Karpas-422 (cell line): Measurements from ENCODE around the gene PGAM2. TPM values are rescaled to one million over a fixed set of nuclear protein-coding genes. Genes with fewer than 3 reads are reported as not detected.

Experiments
- DNase-seq: peaks from one replicate; pipeline ENCODE4 v3.0.0-alpha.2; 2015
- H2AFZ ChIP-seq: fragments of 200-600 bp; sonication (generic); 2 replicates; pipeline ENCODE4 v1.6.1; 2014; ENCODE audit warnings: antibody characterized with exemption, low read length, mixed read lengths
- H3K27ac ChIP-seq: fragments of 200-600 bp; sonication (generic); 2 replicates; pipeline ENCODE4 v1.5.1; 2014; ENCODE audit warnings: mild to moderate bottlenecking, low read length, moderate library complexity
- H3K27me3 ChIP-seq: fragments of 200-600 bp; sonication (generic); 2 replicates; pipeline ENCODE4 v1.6.1; 2014; ENCODE audit warnings: low read length, mixed read lengths
- H3K36me3 ChIP-seq: fragments of 200-600 bp; sonication (generic); 2 replicates; pipeline ENCODE4 v1.6.1; 2014; ENCODE audit warnings: low read length, mixed read lengths; ENCODE audit not compliant: insufficient read depth
- H3K4me1 ChIP-seq: fragments of 200-600 bp; sonication (generic); 2 replicates; pipeline ENCODE4 v1.6.1; 2014; ENCODE audit warnings: mild to moderate bottlenecking, low read length, mixed read lengths
- H3K4me2 ChIP-seq: fragments of 200-600 bp; sonication (generic); 2 replicates; pipeline ENCODE4 v1.6.1; 2014; ENCODE audit warnings: low read length, low read depth, mild to moderate bottlenecking; ENCODE audit not compliant: poor library complexity, severe bottlenecking
- H3K4me3 ChIP-seq: fragments of 200-600 bp; sonication (generic); 2 replicates; pipeline ENCODE4 v1.5.1; 2014; ENCODE audit warnings: mild to moderate bottlenecking, antibody characterized with exemption, low read length, mixed read lengths
- H3K79me2 ChIP-seq: fragments of 200-600 bp; sonication (generic); 2 replicates; pipeline ENCODE4 v1.6.1; 2014; ENCODE audit warnings: mild to moderate bottlenecking, low read length, mixed read lengths
- H3K9ac ChIP-seq: fragments of 200-600 bp; sonication (generic); 2 replicates; pipeline ENCODE4 v1.6.0; 2014; ENCODE audit warnings: low read length
- H3K9me2 ChIP-seq: fragments of 200-600 bp; sonication (generic), shearing (Covaris generic); replicated peaks from 2 replicates; pipeline ENCODE4 v1.6.0; 2014; ENCODE audit warnings: mild to moderate bottlenecking, low read length, moderate library complexity; ENCODE audit not compliant: insufficient read depth
- H3K9me3 ChIP-seq: fragments of 300-700, 200-600 bp; sonication (generic); 2 replicates; pipeline ENCODE4 v1.6.1; 2014; ENCODE audit warnings: low read length, mixed read lengths
- H4K20me1 ChIP-seq: fragments of 200-600 bp; sonication (generic); 2 replicates; pipeline ENCODE4 v1.6.1; 2014; ENCODE audit warnings: mild to moderate bottlenecking, antibody characterized with exemption, low read length, low read depth; ENCODE audit not compliant: insufficient read depth
- total RNA-seq: library from RNA; depleted of rRNA; stranded (reverse); fragments of >200 nt; shearing (Covaris generic); gene quantifications from 2 replicates; pipeline ENCODE4 v1.2.3, GENCODE V29; 2014; ENCODE audit warnings: low replicate concordance

PGAM2 gene
- total RNA-seq, 1 experiment from 2014 or later, result not detected

DNA sequence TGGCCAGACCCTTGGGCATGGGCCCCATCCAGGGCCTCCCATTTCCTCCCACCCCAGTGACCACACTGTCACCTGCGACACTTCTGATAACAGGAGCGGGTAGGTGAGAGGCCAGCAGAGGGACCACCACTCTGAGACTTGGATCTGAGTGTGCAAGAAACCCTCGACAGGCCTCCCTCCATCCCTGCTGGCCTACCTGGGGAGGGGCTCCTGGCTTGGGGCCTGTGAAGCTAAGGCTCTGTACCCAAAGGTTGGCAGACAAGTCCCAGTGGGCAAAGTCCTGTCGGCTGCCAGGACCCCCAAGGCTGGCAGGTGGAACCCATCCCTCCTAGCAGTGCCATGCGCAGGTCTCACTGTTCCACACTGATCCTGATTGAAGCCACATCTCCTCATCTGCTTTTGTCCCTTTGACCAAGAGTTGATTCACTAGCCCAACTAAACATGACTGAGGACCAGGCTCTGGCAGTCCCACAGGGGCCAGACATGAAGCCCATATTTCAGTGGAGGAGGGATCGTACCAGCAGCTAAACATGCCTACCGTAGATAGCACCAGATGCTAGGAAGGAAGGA lies 1.2 kb upstream of the PGAM2 start:
- Histone ChIP-seq H3K27me3 (no peaks in the 10 kb centered on the region), H3K9me2 (no peaks in the 10 kb centered on the region), H2AFZ (no peak overlapping the region), H3K27ac (peak overlapping the region; percentile 30), H3K9ac (no peak overlapping the region), H3K4me2 (no peak overlapping the region), H3K36me3 (peaks cover 14% of the 10 kb centered on the region), H3K9me3 (no peaks in the 10 kb centered on the region), H3K4me3 (no peak overlapping the region), H3K79me2 (no peaks in the 10 kb centered on the region), H4K20me1 (no peaks in the 10 kb centered on the region), H3K4me1 (peaks cover 32% of the 10 kb centered on the region)
- DNase-seq, result peak; percentile 60

DNA sequence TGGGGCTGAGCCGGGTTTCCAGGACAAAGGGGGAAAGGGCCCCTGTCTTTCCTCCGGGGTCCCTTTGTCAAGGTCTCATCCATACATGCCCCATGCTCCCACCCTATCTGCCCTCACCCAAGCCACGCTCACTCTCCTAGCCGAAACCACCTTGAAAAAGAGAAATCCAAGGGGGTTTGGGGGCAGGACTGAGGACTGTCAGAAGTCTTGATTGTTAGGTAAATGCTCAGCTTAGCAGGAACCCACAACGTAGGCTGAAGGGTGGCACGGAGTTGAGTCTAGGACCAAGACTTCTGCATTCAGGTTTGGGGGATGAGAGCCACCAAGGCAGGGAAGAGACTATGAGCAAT lies 719 bp upstream of the PGAM2 start:
- H3K9me2 ChIP-seq, result no peaks in the 10 kb centered on the region
- H3K4me1 ChIP-seq, result peaks cover 27% of the 10 kb centered on the region
- H3K9ac ChIP-seq, result no peak overlapping the region
- DNase-seq, result peak; percentile 50
- no peaks in the 10 kb centered on the region for H4K20me1 ChIP-seq
- peaks cover 18% of the 10 kb centered on the region for H3K36me3 ChIP-seq
- peak overlapping the region; percentile 30 for H3K27ac ChIP-seq
- no peak overlapping the region for H2AFZ ChIP-seq
- H3K4me3 ChIP-seq, result no peak overlapping the region
- no peak overlapping the region for H3K4me2 ChIP-seq
- no peaks in the 10 kb centered on the region for H3K79me2 ChIP-seq
- H3K27me3 ChIP-seq, result no peaks in the 10 kb centered on the region
- H3K9me3 ChIP-seq, result no peaks in the 10 kb centered on the region

DNA sequence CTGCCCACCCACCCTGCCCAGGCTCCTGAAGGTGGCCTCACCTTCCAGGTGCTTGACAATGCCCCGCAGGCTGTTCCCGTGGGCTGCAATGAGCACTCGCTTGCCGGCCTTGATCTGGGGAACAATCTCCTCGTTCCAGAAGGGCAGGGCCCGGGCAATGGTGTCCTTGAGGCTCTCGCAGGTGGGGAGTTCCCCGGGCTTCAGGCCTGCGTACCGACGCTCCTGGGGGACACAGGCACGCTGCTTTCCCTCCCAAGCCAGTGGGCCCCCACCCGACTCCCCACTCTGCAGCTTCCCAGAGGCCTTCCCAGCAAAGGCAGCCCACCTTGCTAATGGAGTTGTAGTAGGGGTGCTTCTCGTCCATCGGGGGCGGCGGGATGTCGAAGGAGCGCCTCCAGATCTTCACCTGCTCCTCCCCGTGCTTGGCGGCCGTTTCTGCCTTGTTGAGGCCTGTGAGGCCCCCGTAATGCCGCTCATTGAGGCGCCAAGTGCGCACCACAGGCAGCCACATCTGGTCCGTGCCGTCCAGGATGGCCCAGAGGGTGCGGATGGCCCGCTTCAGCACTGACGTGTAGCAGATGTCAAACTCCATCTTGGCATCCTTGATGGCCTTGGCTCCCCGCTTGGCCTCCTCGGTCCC lies 456 bp downstream of the PGAM2 start:
- H4K20me1 ChIP-seq, result no peaks in the 10 kb centered on the region
- H3K4me1 ChIP-seq, result peaks cover 28% of the 10 kb centered on the region
- peak; percentile 57 for DNase-seq
- H3K9me2 ChIP-seq, result no peaks in the 10 kb centered on the region
- peak overlapping the region; percentile 30 for H3K27ac ChIP-seq
- no peaks in the 10 kb centered on the region for H3K9me3 ChIP-seq
- no peak overlapping the region for H2AFZ ChIP-seq
- H3K4me2 ChIP-seq, result no peak overlapping the region
- H3K79me2 ChIP-seq, result no peaks in the 10 kb centered on the region
- peaks cover 30% of the 10 kb centered on the region for H3K36me3 ChIP-seq
- peak overlapping the region; percentile 3; the same call in 1 of the 2 replicates for H3K9ac ChIP-seq
- H3K4me3 ChIP-seq, result no peak overlapping the region
- no peaks in the 10 kb centered on the region for H3K27me3 ChIP-seq

DNA sequence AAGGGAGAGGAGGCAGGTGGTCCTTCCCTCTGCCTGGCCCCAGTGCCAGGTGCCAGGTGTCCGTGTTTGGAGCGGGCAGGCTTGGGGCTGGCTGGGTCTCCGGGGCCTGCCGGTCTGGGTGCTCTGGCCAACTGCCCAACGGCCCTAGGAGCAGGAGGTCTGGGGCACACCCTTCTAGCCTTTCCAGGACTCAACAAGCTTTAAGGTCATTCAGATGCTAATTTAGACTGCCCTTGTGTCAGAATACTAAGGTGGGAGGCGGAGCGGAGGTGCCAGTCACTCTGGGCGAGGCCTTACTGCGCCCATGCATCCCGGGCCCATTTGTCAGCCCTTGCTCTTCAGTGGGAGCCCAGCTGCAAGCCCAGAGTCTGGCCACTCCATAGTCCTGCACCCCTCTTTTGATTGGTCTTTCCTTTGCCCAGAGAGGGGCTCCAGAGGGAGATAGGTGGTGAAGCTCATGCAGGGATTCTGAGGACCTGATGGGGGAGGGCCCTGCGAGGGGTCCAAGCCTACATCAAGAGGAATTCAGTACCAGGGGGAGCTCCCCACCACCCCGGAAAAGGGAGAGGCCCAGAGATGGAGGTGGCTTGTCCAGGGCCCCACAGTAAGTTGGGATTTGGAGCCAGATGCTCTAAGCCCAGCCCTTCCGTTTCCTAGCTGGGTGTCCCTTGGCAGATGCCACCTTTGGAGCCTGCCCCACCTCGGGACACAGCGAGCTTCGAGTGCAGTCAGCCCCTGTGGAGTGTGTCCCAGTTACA lies 1.3 kb downstream of the PGAM2 start:
- Histone ChIP-seq H3K4me2 (no peak overlapping the region), H2AFZ (no peak overlapping the region), H3K9ac (no peak overlapping the region), H3K36me3 (peaks cover 36% of the 10 kb centered on the region), H3K4me3 (no peak overlapping the region), H4K20me1 (no peaks in the 10 kb centered on the region), H3K9me2 (no peaks in the 10 kb centered on the region), H3K4me1 (peaks cover 36% of the 10 kb centered on the region), H3K9me3 (no peaks in the 10 kb centered on the region), H3K27me3 (no peaks in the 10 kb centered on the region), H3K27ac (peak overlapping the region; percentile 30), H3K79me2 (no peaks in the 10 kb centered on the region)
- peak; percentile 49 for DNase-seq

DNA sequence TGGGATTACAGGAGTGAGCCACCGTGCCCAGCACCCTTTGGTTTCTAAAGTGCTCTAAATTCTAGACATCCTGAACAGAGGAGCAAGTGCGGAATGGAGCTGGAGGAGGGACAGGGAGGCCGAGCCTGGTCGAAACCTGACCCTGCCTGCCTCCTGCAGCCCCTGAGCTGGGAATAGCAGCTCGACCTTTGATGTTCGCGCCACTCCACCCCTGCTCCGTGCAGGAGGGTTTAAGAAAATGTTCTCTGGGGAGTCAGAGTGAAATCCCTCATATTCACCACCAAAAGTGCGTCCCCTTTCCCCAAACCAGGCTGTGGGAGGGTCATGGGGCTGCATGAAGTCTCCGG lies 1.8 kb downstream of the PGAM2 start:
- no peak for DNase-seq
- Histone ChIP-seq H3K9ac (no peak overlapping the region), H3K4me1 (peaks cover 42% of the 10 kb centered on the region)

DNA sequence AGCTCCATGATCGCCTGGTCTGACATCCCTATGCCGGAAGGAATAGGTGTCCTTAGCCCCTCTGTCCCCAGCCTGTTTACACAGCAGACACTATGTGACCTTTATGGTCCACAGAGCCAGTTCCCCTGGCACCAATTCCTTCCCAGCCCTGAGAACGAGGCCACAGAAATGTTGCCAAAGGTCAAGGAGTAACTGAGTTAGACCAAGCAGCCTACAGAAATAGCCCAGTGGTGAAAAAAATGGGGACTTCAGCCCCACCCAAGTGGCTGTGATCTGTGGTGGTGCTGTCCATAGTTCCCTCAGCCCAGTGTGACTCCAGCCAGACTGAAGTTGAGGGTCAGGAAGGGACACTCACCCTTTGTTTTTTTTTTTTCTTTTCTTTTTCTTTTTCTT lies 2.5 kb downstream of the PGAM2 start:
- peak; percentile 40 for DNase-seq
- H3K36me3 ChIP-seq, result peaks cover 38% of the 10 kb centered on the region
- no peak overlapping the region for H3K4me3 ChIP-seq
- H2AFZ ChIP-seq, result no peak overlapping the region
- H3K79me2 ChIP-seq, result no peaks in the 10 kb centered on the region
- H3K9me3 ChIP-seq, result no peaks in the 10 kb centered on the region
- H3K9ac ChIP-seq, result no peak overlapping the region
- no peaks in the 10 kb centered on the region for H4K20me1 ChIP-seq
- H3K9me2 ChIP-seq, result no peaks in the 10 kb centered on the region
- H3K4me1 ChIP-seq, result peaks cover 48% of the 10 kb centered on the region
- H3K27ac ChIP-seq, result 0 out of 2 replicates have a peak overlapping the region, but pooled peaks have one; percentile 6
- H3K27me3 ChIP-seq, result no peaks in the 10 kb centered on the region
- H3K4me2 ChIP-seq, result no peak overlapping the region

More for the DNA sequence above, 1.8 kb downstream of the PGAM2 start:
- H3K4me3 ChIP-seq, result no peak overlapping the region
- no peaks in the 10 kb centered on the region for H3K9me2 ChIP-seq
- H3K9me3 ChIP-seq, result no peaks in the 10 kb centered on the region
- no peak overlapping the region for H2AFZ ChIP-seq
- 0 out of 2 replicates have a peak overlapping the region, but pooled peaks have one; percentile 30 for H3K27ac ChIP-seq
- no peak overlapping the region for H3K4me2 ChIP-seq
- H3K79me2 ChIP-seq, result no peaks in the 10 kb centered on the region
- no peaks in the 10 kb centered on the region for H4K20me1 ChIP-seq
- peaks cover 38% of the 10 kb centered on the region for H3K36me3 ChIP-seq
- no peaks in the 10 kb centered on the region for H3K27me3 ChIP-seq

DNA sequence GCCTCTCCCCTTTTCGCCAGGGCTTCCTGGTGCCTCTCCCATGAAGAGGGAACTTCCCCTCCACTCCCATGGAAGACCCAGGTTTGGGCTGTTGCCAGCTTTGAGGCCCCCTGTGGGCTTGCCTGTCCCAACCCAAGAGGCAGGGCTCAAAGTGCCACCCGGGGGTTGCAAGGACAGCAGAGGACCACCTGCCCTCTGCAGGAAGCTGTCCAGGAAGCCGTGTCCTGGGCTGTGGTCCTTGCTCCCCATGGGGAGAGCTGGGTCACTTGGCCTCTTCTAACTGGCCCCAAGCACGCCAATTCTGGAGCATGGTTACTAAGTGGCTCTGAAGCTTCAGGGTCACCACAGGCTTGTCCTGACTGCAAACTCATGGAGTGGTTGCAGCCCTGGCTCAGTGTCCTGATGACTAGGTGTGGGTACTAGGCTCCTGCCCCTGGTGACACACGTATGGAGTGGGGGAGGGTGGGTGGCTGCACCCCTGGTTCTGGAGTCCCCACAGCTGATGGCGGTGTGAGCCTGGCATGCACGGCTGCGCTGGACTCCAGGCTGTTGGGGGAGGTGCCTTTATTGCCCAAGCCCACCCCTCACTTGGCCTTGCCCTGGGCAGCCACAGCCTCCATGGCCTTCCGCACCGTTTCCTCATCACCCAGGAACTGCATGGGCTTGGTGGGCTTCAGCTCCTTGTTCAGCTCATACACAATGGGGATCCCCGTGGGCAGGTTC lies 3.0 kb downstream of the PGAM2 start:
- Histone ChIP-seq H3K27ac (peak overlapping the region; percentile 99; the same call in 1 of the 2 replicates), H4K20me1 (no peaks in the 10 kb centered on the region), H2AFZ (no peak overlapping the region), H3K4me2 (no peak overlapping the region), H3K27me3 (no peaks in the 10 kb centered on the region), H3K9me3 (no peaks in the 10 kb centered on the region), H3K9me2 (no peaks in the 10 kb centered on the region), H3K36me3 (peaks cover 38% of the 10 kb centered on the region), H3K4me3 (no peak overlapping the region), H3K9ac (no peak overlapping the region), H3K79me2 (no peaks in the 10 kb centered on the region), H3K4me1 (peaks cover 54% of the 10 kb centered on the region)
- peak; percentile 40 for DNase-seq

DNA sequence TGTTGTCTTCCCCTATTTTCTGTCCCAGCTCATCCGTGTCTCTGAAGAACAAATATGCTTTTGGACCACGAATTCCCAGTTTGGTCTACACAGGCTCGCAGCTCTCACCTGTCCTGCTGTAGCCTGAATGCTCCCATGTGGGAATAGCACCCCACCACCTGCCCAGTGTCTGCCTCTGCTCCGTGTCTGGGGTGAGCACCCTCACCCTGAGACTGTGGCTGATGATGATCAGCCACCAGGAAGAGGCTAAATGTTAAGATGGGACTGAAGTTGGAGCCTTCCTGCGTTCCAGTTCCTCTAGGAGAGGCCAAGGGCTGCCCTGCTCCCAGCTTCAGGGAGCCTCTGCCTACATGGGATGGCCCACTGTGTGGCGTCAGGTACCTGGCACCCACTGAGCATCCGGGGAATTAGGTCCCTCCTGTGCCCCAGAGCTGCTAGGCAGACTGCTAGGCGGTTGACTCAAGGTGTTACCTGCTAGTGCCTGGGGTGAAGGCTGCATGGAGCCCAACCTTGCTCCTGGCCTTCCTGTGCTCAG lies 3.7 kb downstream of the PGAM2 start:
- DNase-seq, result no peak
- Histone ChIP-seq H3K4me3 (no peak overlapping the region), H3K27ac (peak overlapping the region; percentile 99; the same call in 1 of the 2 replicates), H3K4me2 (no peak overlapping the region), H3K4me1 (peaks cover 60% of the 10 kb centered on the region), H3K79me2 (no peaks in the 10 kb centered on the region), H3K9me3 (no peaks in the 10 kb centered on the region), H3K27me3 (no peaks in the 10 kb centered on the region), H3K9me2 (no peaks in the 10 kb centered on the region), H4K20me1 (no peaks in the 10 kb centered on the region), H3K9ac (no peak overlapping the region), H3K36me3 (peaks cover 38% of the 10 kb centered on the region), H2AFZ (no peak overlapping the region)
